Measurements from ENCODE around the gene RNF4.

GRCh38 chr4:2526559-2526958 lies 57.7 kb downstream of the RNF4 start:
- TF ChIP-seq, protein P1, sequence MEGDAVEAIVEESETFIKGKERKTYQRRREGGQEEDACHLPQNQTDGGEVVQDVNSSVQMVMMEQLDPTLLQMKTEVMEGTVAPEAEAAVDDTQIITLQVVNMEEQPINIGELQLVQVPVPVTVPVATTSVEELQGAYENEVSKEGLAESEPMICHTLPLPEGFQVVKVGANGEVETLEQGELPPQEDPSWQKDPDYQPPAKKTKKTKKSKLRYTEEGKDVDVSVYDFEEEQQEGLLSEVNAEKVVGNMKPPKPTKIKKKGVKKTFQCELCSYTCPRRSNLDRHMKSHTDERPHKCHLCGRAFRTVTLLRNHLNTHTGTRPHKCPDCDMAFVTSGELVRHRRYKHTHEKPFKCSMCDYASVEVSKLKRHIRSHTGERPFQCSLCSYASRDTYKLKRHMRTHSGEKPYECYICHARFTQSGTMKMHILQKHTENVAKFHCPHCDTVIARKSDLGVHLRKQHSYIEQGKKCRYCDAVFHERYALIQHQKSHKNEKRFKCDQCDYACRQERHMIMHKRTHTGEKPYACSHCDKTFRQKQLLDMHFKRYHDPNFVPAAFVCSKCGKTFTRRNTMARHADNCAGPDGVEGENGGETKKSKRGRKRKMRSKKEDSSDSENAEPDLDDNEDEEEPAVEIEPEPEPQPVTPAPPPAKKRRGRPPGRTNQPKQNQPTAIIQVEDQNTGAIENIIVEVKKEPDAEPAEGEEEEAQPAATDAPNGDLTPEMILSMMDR (IDR thresholded peaks at IDR 0.05): no peak
- no peak for TF ChIP-seq POLR2A (IDR thresholded peaks at IDR 0.05)
